GM23338 (cell line): ENCODE results near the gene MAN2B2. TPM values are rescaled to one million over a fixed set of nuclear protein-coding genes. Genes with fewer than 3 reads are reported as not detected.

Source experiments
- ATAC-seq: fragments of 200-7000 bp; cut with Tn5 transposase; 3 replicates; pipeline ENCODE4 v1.9.1; 2020
- DNase-seq: peaks from one replicate; pipeline ENCODE4 v3.0.0-alpha.2; 2015; ENCODE audit warnings: low spot score
- H2AFZ ChIP-seq: fragments of 200-600 bp; sonication (generic); 2 replicates; pipeline ENCODE4 v1.8.0; 2016; ENCODE audit warnings: antibody characterized with exemption, mild to moderate bottlenecking, moderate library complexity
- H3F3A ChIP-seq: fragments of 200-600 bp; sonication (generic); replicated peaks from 2 replicates; pipeline ENCODE4 v1.8.0; 2017; ENCODE audit warnings: antibody characterized with exemption, mixed run types, low read depth
- H3K27ac ChIP-seq: fragments of 200-600 bp; sonication (generic); 2 replicates; pipeline ENCODE4 v1.6.1; 2016; ENCODE audit warnings: low read depth
- H3K27me3 ChIP-seq: fragments of 200-600 bp; sonication (generic); 2 replicates; pipeline ENCODE4 v1.8.0; 2016; ENCODE audit warnings: mild to moderate bottlenecking, mixed run types, moderate library complexity; ENCODE audit not compliant: insufficient read depth
- H3K36me3 ChIP-seq: fragments of 200-600 bp; sonication (generic); 2 replicates; pipeline ENCODE4 v1.8.0; 2016; ENCODE audit warnings: mild to moderate bottlenecking; ENCODE audit not compliant: insufficient read depth
- H3K4me1 ChIP-seq: fragments of 200-600 bp; sonication (generic); 2 replicates; pipeline ENCODE4 v1.8.0; 2016; ENCODE audit warnings: mild to moderate bottlenecking, moderate library complexity; ENCODE audit not compliant: insufficient read depth
- H3K4me2 ChIP-seq: fragments of 200-600 bp; sonication (generic); 2 replicates; pipeline ENCODE4 v1.7.1; 2017; ENCODE audit warnings: mixed run types
- H3K4me3 ChIP-seq: fragments of 200-600 bp; sonication (generic); 2 replicates; pipeline ENCODE4 v1.6.1; 2016; ENCODE audit warnings: mixed run types
- H3K79me2 ChIP-seq: fragments of 200-600 bp; sonication (generic); replicated peaks from 2 replicates; pipeline ENCODE4 v1.8.0; 2017; ENCODE audit warnings: mild to moderate bottlenecking; ENCODE audit not compliant: insufficient read depth
- H3K9me2 ChIP-seq: fragments of 200-600 bp; sonication (generic); 2 replicates; pipeline ENCODE4 v1.8.0; 2017; ENCODE audit not compliant: insufficient read depth
- H4K20me1 ChIP-seq: fragments of 200-600 bp; sonication (generic); replicated peaks from 2 replicates; pipeline ENCODE4 v1.8.0; 2017; ENCODE audit warnings: mild to moderate bottlenecking; ENCODE audit not compliant: insufficient read depth
- H3K27ac Mint-ChIP-seq: 2 replicates; pipeline ENCODE4 v1.8.0; 2020; ENCODE audit warnings: inconsistent platforms, mild to moderate bottlenecking, moderate library complexity, mixed read lengths
- H3K27me3 Mint-ChIP-seq: 3 replicates; pipeline ENCODE4 v1.8.0; 2022; ENCODE audit warnings: low read depth, mild to moderate bottlenecking, moderate library complexity, mixed read lengths, inconsistent platforms; ENCODE audit not compliant: insufficient read depth, poor library complexity
- H3K36me3 Mint-ChIP-seq: 3 replicates; pipeline ENCODE4 v1.8.0; 2021; ENCODE audit warnings: low read depth, mild to moderate bottlenecking, inconsistent platforms, moderate library complexity, mixed read lengths
- H3K4me1 Mint-ChIP-seq: 3 replicates; pipeline ENCODE4 v1.8.0; 2020; ENCODE audit warnings: mild to moderate bottlenecking, inconsistent platforms, mixed read lengths
- H3K4me3 Mint-ChIP-seq: 3 replicates; pipeline ENCODE4 v1.8.0; 2021; ENCODE audit warnings: moderate library complexity, mild to moderate bottlenecking, inconsistent platforms, mixed read lengths
- H3K9me3 Mint-ChIP-seq: 3 replicates; pipeline ENCODE4 v1.8.0; 2020; ENCODE audit warnings: moderate library complexity, mild to moderate bottlenecking, inconsistent platforms, mixed read lengths
- CREB1 ChIP-seq: fragments of 250-450 bp; sonication (Bioruptor Pico); IDR thresholded peaks from 2 replicates; pipeline ENCODE4 v1.5.0; 2020; ENCODE audit warnings: low read depth, mild to moderate bottlenecking, moderate library complexity
- ETS1 ChIP-seq: IDR thresholded peaks from 2 replicates; pipeline ENCODE4 v1.6.1; 2016; ENCODE audit warnings: antibody characterized with exemption
- EZH2 ChIP-seq: fragments of 200-600 bp; sonication (generic); IDR thresholded peaks from one replicate; pipeline ENCODE4 v1.8.0; 2017; ENCODE audit warnings: antibody characterized with exemption, mild to moderate bottlenecking, low read depth; ENCODE audit not compliant: unreplicated experiment
- EZH2phosphoT487 ChIP-seq: fragments of 200-600 bp; sonication (generic); IDR thresholded peaks from one replicate; pipeline ENCODE4 v1.8.1; 2018; ENCODE audit warnings: antibody characterized with exemption; ENCODE audit not compliant: unreplicated experiment
- JUNB ChIP-seq: IDR thresholded peaks from one replicate; pipeline ENCODE4 v1.6.1; 2016; ENCODE audit warnings: antibody characterized with exemption; ENCODE audit not compliant: unreplicated experiment
- NANOG ChIP-seq: IDR thresholded peaks from 2 replicates; pipeline ENCODE4 v1.6.1; 2016; ENCODE audit warnings: antibody characterized with exemption, borderline replicate concordance
- POLR2AphosphoS5 ChIP-seq: IDR thresholded peaks from 2 replicates; pipeline ENCODE4 v1.6.1; 2016; ENCODE audit warnings: antibody characterized with exemption, low read depth
- STAT1 ChIP-seq: IDR thresholded peaks from one replicate; pipeline ENCODE4 v1.6.1; 2016; ENCODE audit warnings: antibody characterized with exemption; ENCODE audit not compliant: unreplicated experiment
- ZNF114 ChIP-seq: fragments of 250-450 bp; sonication (Bioruptor Pico); IDR thresholded peaks from 2 replicates; pipeline ENCODE4 v1.5.0; 2020; ENCODE audit warnings: mild to moderate bottlenecking, moderate library complexity
- ZNF331 ChIP-seq: fragments of 250-450 bp; sonication (Bioruptor Pico); IDR thresholded peaks from 2 replicates; pipeline ENCODE4 v1.5.0; 2020; ENCODE audit warnings: low read depth, mild to moderate bottlenecking, moderate library complexity
- polyA plus RNA-seq: library from polyadenylated mRNA; unstranded; fragments of >200 nt; fragmentation: Nextera tagmentation; extraction: Ambion mirVana; gene quantifications from 2 replicates; pipeline ENCODE4 v1.2.1, GENCODE V29; 2016
- total RNA-seq: library from RNA; depleted of rRNA; stranded (reverse); fragments of >200 nt; shearing (Covaris generic); gene quantifications from 2 replicates; pipeline ENCODE4 v1.2.3, GENCODE V29; 2014
- TF ChIP-seq, protein P1 (sequence below): fragments of 250-450 bp; sonication (Bioruptor Pico); IDR thresholded peaks from 2 replicates; pipeline ENCODE4 v1.5.0; 2020; ENCODE audit warnings: mild to moderate bottlenecking, moderate library complexity
- TF ChIP-seq, protein P2 (sequence below), 2 experiments: fragments of 200-600 bp in 1 of 2; sonication (generic) in 1 of 2; conservative IDR thresholded peaks; 2 replicates each; pipeline versions ENCODE4 v1.5.1 to v1.6.1; 2016 to 2017; ENCODE audit warnings: antibody characterized with exemption in 2 of 2, low read depth in 2 of 2, mild to moderate bottlenecking in 2 of 2, moderate library complexity in 1 of 2

Gene MAN2B2
- total and polyA plus RNA-seq, 2 experiments from 2014 or later, result 1.6 to 6.9 TPM

DNA sequence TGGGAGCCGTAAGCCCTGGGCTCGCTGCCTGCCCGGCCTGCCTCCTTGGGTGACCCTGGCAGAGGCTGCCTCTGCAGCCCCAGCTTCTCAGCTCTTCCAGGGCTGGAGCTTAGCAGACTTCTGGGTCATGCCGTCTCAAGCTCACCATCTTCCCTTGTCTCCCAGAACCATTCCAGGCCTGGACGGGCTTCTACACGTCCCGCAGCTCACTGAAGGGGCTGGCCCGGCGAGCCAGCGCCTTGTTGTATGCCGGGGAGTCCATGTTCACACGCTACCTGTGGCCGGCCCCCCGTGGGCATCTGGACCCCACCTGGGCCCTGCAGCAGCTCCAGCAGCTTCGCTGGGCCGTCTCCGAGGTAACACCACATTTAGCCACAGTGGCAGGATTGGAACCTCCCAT is 22.0 kb downstream of the MAN2B2 start:
- no peaks in the 10 kb centered on the region for H3K79me2 ChIP-seq
- no peak overlapping the region for H3K27ac ChIP-seq
- no peaks in the 10 kb centered on the region; the same call in 2 of the 3 replicates for H3K36me3 Mint-ChIP-seq
- no peaks in the 10 kb centered on the region for H3K4me1 ChIP-seq
- no peaks in the 10 kb centered on the region for H4K20me1 ChIP-seq
- no peaks in the 10 kb centered on the region; the same call in 2 of the 3 replicates for H3K9me3 Mint-ChIP-seq
- no peak overlapping the region for H3K4me2 ChIP-seq
- H3K4me3 ChIP-seq, result no peak overlapping the region
- H2AFZ ChIP-seq, result no peak overlapping the region
- DNase-seq (no peak), ATAC-seq (no peak)
- H3K4me1 Mint-ChIP-seq, result no peaks in the 10 kb centered on the region
- no peaks in the 10 kb centered on the region for H3F3A ChIP-seq
- H3K27me3 Mint-ChIP-seq, result peaks cover 9% of the 10 kb centered on the region
- no peaks in the 10 kb centered on the region for H3K9me2 ChIP-seq
- H3K36me3 ChIP-seq, result no peaks in the 10 kb centered on the region
- no peak overlapping the region for H3K4me3 Mint-ChIP-seq
- H3K27ac Mint-ChIP-seq, result no peak overlapping the region
- no peak for TF ChIP-seq ZNF114 (CRISPR knock-in tag)
- no peaks in the 10 kb centered on the region for H3K27me3 ChIP-seq

DNA sequence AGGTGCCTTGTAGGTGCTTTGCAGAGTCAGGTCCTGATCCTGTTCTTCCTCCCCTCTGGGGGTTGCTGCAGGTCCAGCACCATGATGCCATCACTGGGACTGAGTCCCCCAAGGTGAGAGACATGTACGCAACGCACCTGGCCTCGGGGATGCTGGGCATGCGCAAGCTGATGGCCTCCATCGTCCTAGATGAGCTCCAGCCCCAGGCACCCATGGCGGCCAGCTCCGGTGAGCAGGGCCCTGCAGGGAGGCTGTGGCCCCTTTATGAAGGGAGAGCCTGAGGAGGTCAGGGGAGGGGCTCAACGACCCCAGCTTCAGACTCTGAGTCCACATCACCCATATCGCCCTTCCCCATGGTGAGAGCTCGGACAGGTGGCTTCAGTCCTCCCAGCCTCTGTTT is 23.1 kb downstream of the MAN2B2 start:
- H3K79me2 ChIP-seq, result no peaks in the 10 kb centered on the region
- TF ChIP-seq EZH2phosphoT487, result no peak
- no peak for TF ChIP-seq ZNF114 (CRISPR knock-in tag)
- TF ChIP-seq NANOG, result no peak
- TF ChIP-seq, protein P1, sequence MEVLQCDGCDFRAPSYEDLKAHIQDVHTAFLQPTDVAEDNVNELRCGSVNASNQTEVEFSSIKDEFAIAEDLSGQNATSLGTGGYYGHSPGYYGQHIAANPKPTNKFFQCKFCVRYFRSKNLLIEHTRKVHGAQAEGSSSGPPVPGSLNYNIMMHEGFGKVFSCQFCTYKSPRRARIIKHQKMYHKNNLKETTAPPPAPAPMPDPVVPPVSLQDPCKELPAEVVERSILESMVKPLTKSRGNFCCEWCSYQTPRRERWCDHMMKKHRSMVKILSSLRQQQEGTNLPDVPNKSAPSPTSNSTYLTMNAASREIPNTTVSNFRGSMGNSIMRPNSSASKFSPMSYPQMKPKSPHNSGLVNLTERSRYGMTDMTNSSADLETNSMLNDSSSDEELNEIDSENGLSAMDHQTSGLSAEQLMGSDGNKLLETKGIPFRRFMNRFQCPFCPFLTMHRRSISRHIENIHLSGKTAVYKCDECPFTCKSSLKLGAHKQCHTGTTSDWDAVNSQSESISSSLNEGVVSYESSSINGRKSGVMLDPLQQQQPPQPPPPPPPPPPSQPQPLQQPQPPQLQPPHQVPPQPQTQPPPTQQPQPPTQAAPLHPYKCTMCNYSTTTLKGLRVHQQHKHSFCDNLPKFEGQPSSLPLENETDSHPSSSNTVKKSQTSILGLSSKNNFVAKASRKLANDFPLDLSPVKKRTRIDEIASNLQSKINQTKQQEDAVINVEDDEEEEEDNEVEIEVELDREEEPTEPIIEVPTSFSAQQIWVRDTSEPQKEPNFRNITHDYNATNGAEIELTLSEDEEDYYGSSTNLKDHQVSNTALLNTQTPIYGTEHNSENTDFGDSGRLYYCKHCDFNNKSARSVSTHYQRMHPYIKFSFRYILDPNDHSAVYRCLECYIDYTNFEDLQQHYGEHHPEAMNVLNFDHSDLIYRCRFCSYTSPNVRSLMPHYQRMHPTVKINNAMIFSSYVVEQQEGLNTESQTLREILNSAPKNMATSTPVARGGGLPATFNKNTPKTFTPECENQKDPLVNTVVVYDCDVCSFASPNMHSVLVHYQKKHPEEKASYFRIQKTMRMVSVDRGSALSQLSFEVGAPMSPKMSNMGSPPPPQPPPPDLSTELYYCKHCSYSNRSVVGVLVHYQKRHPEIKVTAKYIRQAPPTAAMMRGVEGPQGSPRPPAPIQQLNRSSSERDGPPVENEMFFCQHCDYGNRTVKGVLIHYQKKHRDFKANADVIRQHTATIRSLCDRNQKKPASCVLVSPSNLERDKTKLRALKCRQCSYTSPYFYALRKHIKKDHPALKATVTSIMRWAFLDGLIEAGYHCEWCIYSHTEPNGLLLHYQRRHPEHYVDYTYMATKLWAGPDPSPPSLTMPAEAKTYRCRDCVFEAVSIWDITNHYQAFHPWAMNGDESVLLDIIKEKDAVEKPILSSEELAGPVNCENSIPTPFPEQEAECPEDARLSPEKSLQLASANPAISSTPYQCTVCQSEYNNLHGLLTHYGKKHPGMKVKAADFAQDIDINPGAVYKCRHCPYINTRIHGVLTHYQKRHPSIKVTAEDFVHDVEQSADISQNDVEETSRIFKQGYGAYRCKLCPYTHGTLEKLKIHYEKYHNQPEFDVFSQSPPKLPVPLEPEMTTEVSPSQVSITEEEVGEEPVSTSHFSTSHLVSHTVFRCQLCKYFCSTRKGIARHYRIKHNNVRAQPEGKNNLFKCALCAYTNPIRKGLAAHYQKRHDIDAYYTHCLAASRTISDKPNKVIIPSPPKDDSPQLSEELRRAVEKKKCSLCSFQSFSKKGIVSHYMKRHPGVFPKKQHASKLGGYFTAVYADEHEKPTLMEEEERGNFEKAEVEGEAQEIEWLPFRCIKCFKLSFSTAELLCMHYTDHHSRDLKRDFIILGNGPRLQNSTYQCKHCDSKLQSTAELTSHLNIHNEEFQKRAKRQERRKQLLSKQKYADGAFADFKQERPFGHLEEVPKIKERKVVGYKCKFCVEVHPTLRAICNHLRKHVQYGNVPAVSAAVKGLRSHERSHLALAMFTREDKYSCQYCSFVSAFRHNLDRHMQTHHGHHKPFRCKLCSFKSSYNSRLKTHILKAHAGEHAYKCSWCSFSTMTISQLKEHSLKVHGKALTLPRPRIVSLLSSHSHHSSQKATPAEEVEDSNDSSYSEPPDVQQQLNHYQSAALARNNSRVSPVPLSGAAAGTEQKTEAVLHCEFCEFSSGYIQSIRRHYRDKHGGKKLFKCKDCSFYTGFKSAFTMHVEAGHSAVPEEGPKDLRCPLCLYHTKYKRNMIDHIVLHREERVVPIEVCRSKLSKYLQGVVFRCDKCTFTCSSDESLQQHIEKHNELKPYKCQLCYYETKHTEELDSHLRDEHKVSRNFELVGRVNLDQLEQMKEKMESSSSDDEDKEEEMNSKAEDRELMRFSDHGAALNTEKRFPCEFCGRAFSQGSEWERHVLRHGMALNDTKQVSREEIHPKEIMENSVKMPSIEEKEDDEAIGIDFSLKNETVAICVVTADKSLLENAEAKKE (CRISPR knock-in tag), result no peak
- TF ChIP-seq EZH2, result no peak
- no peak for TF ChIP-seq STAT1
- TF ChIP-seq ZNF331, result no peak
- no peak for TF ChIP-seq POLR2AphosphoS5
- TF ChIP-seq, protein P2, sequence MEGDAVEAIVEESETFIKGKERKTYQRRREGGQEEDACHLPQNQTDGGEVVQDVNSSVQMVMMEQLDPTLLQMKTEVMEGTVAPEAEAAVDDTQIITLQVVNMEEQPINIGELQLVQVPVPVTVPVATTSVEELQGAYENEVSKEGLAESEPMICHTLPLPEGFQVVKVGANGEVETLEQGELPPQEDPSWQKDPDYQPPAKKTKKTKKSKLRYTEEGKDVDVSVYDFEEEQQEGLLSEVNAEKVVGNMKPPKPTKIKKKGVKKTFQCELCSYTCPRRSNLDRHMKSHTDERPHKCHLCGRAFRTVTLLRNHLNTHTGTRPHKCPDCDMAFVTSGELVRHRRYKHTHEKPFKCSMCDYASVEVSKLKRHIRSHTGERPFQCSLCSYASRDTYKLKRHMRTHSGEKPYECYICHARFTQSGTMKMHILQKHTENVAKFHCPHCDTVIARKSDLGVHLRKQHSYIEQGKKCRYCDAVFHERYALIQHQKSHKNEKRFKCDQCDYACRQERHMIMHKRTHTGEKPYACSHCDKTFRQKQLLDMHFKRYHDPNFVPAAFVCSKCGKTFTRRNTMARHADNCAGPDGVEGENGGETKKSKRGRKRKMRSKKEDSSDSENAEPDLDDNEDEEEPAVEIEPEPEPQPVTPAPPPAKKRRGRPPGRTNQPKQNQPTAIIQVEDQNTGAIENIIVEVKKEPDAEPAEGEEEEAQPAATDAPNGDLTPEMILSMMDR (conservative IDR thresholded peaks at IDR 0.05; ENCODE audit: low read depth in 2 of 2), result no peak
- TF ChIP-seq JUNB, result no peak
- TF ChIP-seq CREB1, result no peak
- no peak for TF ChIP-seq ETS1

More for the DNA sequence above, 23.1 kb downstream of the MAN2B2 start:
- DNase-seq (no peak), ATAC-seq (no peak)
- Histone ChIP-seq H3K4me1 (no peaks in the 10 kb centered on the region), H3K9me2 (no peaks in the 10 kb centered on the region), H3K27ac (no peak overlapping the region), H3K27me3 (no peaks in the 10 kb centered on the region), H3F3A (no peaks in the 10 kb centered on the region), H2AFZ (no peak overlapping the region), H3K36me3 (no peaks in the 10 kb centered on the region), H4K20me1 (no peaks in the 10 kb centered on the region), H3K4me2 (no peak overlapping the region), H3K4me3 (no peak overlapping the region)
- Mint-ChIP-seq H3K27ac (no peak overlapping the region), H3K4me1 (no peaks in the 10 kb centered on the region), H3K4me3 (no peak overlapping the region), H3K9me3 (no peaks in the 10 kb centered on the region; the same call in 2 of the 3 replicates), H3K27me3 (peaks cover 13% of the 10 kb centered on the region), H3K36me3 (no peaks in the 10 kb centered on the region; the same call in 2 of the 3 replicates)
